OCI-LY3 (cell line): ENCODE results near the gene WNT9B.

ENCODE experiments used
- EZH2phosphoT487 ChIP-seq: fragments of 200-600 bp; shearing (Covaris generic); IDR thresholded peaks from 2 replicates; pipeline ENCODE4 v1.6.1; 2018; ENCODE audit warnings: antibody characterized with exemption, mixed run types, low read depth
- TF ChIP-seq, protein P1 (sequence below): fragments of 200-600, 300-600 bp; sonication (generic); IDR thresholded peaks from 2 replicates; pipeline ENCODE4 v1.5.1; 2014; ENCODE audit warnings: antibody characterized with exemption, low read length, low read depth

DNA sequence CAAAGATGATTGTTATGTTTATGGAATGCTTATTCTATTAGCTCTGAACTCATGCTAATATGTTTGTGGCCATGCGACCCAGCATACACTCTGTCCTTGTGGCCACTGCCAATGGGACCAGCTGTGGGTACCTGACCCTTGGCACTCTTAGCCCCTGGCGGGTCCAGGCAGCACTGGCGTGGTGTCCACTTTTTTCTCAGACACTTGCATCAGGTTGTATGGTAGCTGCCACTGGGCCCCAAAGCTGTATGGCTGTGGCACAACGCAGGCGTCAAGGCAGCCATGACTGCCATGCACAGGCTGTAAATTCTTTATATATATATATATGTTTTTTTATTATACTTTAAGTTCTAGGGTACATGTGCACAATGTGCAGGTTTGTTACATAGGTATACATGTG, 12.2 kb upstream of the WNT9B start:
- TF ChIP-seq, protein P1, sequence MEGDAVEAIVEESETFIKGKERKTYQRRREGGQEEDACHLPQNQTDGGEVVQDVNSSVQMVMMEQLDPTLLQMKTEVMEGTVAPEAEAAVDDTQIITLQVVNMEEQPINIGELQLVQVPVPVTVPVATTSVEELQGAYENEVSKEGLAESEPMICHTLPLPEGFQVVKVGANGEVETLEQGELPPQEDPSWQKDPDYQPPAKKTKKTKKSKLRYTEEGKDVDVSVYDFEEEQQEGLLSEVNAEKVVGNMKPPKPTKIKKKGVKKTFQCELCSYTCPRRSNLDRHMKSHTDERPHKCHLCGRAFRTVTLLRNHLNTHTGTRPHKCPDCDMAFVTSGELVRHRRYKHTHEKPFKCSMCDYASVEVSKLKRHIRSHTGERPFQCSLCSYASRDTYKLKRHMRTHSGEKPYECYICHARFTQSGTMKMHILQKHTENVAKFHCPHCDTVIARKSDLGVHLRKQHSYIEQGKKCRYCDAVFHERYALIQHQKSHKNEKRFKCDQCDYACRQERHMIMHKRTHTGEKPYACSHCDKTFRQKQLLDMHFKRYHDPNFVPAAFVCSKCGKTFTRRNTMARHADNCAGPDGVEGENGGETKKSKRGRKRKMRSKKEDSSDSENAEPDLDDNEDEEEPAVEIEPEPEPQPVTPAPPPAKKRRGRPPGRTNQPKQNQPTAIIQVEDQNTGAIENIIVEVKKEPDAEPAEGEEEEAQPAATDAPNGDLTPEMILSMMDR: no peak
- no peak for TF ChIP-seq EZH2phosphoT487
